Keratinocyte (primary cell): ENCODE data around the gene TEKTIP1. TPM values are rescaled to one million over a fixed set of nuclear protein-coding genes. Genes with fewer than 3 reads are reported as not detected.
A peak's percentile ranks its signal among the peaks of the same experiment; 100 is the strongest.
"Not testable (repeated sequence)": the region's sequence is repeated elsewhere in the genome, so short reads cannot be mapped to it uniquely, and the experiment has no call there.

Experiments used
- DNase-seq: peaks from one replicate; pipeline ENCODE4 v3.0.0-alpha.2; 2011; ENCODE audit warnings: low read depth, missing footprints, low spot score
- FAIRE-seq: peaks from 2 replicates; lab custom pipeline; 2011; peaks lifted over from hg19 to GRCh38; lab: Jason Lieb, UNC
- H2AFZ ChIP-seq: 2 replicates; pipeline ENCODE4 v1.6.0; 2012; ENCODE audit warnings: low read length, control low read depth, inconsistent platforms; ENCODE audit not compliant: control insufficient read depth
- H3K27ac ChIP-seq: 2 replicates; pipeline ENCODE4 v1.5.1; 2011; ENCODE audit warnings: low read length; ENCODE audit not compliant: control insufficient read depth, insufficient read depth
- H3K27me3 ChIP-seq: 3 replicates; pipeline ENCODE4 v1.6.0; 2011; ENCODE audit warnings: low read length; ENCODE audit not compliant: control insufficient read depth, insufficient read depth; ENCODE audit errors: extremely low read depth
- H3K36me3 ChIP-seq, 2 experiments: 2 replicates in 1 of 2; 3 replicates in 1 of 2; pipeline ENCODE4 v1.5.1; 2011; ENCODE audit warnings: low read length in 2 of 2, mild to moderate bottlenecking in 1 of 2; ENCODE audit not compliant: control insufficient read depth in 2 of 2, insufficient read depth in 2 of 2; ENCODE audit errors: extremely low read depth in 1 of 2
- H3K4me1 ChIP-seq: 3 replicates; pipeline ENCODE4 v1.5.1; 2011; ENCODE audit warnings: low read length; ENCODE audit not compliant: control insufficient read depth, insufficient read depth; ENCODE audit errors: extremely low read depth
- H3K4me2 ChIP-seq: 3 replicates; pipeline ENCODE4 v1.6.0; 2011; ENCODE audit warnings: low read depth, low read length; ENCODE audit not compliant: control insufficient read depth, insufficient read depth; ENCODE audit errors: extremely low read depth
- H3K4me3 ChIP-seq, 3 experiments: fragments of 200-600 bp in 1 of 3; sonication (generic) in 1 of 3; 2 replicates in 2 of 3; 3 replicates in 1 of 3; pipeline ENCODE4 v1.5.1; 2011 to 2016; ENCODE audit warnings: low read length in 3 of 3, mild to moderate bottlenecking in 3 of 3, control low read depth in 2 of 3, inconsistent platforms in 1 of 3, low read depth in 1 of 3, mixed read lengths in 1 of 3, mixed run types in 1 of 3, moderate library complexity in 1 of 3; ENCODE audit not compliant: control insufficient read depth in 2 of 3, insufficient read depth in 2 of 3; ENCODE audit errors: extremely low read depth in 1 of 3
- H3K79me2 ChIP-seq: 2 replicates; pipeline ENCODE4 v1.6.0; 2012; ENCODE audit warnings: low read length; ENCODE audit not compliant: control insufficient read depth, insufficient read depth
- H3K9ac ChIP-seq: 3 replicates; pipeline ENCODE4 v1.6.0; 2011; ENCODE audit warnings: low read length; ENCODE audit not compliant: control insufficient read depth, insufficient read depth; ENCODE audit errors: extremely low read depth
- H3K9me1 ChIP-seq: 3 replicates; pipeline ENCODE4 v1.6.0; 2011; ENCODE audit warnings: low read length; ENCODE audit not compliant: control insufficient read depth, insufficient read depth; ENCODE audit errors: extremely low read depth
- H3K9me3 ChIP-seq: 2 replicates; pipeline ENCODE4 v1.5.1; 2012; ENCODE audit warnings: low read depth, low read length; ENCODE audit not compliant: control insufficient read depth
- H4K20me1 ChIP-seq: 3 replicates; pipeline ENCODE4 v1.6.0; 2011; ENCODE audit warnings: low read length; ENCODE audit not compliant: control insufficient read depth, insufficient read depth; ENCODE audit errors: extremely low read depth
- CTCF ChIP-seq, 3 experiments: IDR thresholded peaks in 1 of 3; conservative IDR thresholded peaks in 1 of 3; optimal IDR thresholded peaks in 1 of 3; 2 replicates in 2 of 3; 3 replicates in 1 of 3; pipeline versions ENCODE3 to v1.5.1; 2011; ENCODE audit warnings: low read length in 3 of 3, mild to moderate bottlenecking in 3 of 3, moderate library complexity in 2 of 3, control low read depth in 1 of 3, inconsistent platforms in 1 of 3; ENCODE audit not compliant: insufficient read depth in 2 of 3; ENCODE audit errors: extremely low read depth in 1 of 3
- EZH2 ChIP-seq: IDR thresholded peaks from one replicate; pipeline ENCODE4 v1.6.1; 2012; ENCODE audit warnings: inconsistent platforms, mild to moderate bottlenecking, low read length, moderate library complexity
- dilution Hi-C: fragments of 300-500 bp; cut with MboI; formaldehyde crosslinking; loops from one replicate; pipeline ENCODE4 v1.7.0; 2020; ENCODE audit warnings: low sequenced_read_pairs; ENCODE audit not compliant: extremely low pct_ligation_motif_present
- polyA plus RNA-seq, 5 experiments: library from polyadenylated mRNA; depleted of rRNA in 3 of 5; stranded (reverse) in 3 of 5; stranded (forward) in 1 of 5; unstranded in 1 of 5; fragments of >200 nt; gene quantifications; 1 replicate in 1 of 5; 2 replicates in 3 of 5; 3 replicates in 1 of 5; pipeline versions ENCODE4 v1.2.1 to v1.2.3, GENCODE V29; 2011 to 2012; ENCODE audit warnings: missing spikeins in 2 of 5, low read depth in 1 of 5, low replicate concordance in 1 of 5

The TEKTIP1 gene
- polyA plus RNA-seq, 1 donor (not counting 4 experiments of a cell fraction or from before 2014, with no cell fraction given), result not detected

- Histone ChIP-seq H3K79me2 (peaks cover 60% of the 10 kb centered on the region), H3K9me1 (peaks cover 8% of the 10 kb centered on the region), H4K20me1 (peaks cover 18% of the 10 kb centered on the region), H3K36me3 (peaks cover 16 to 21% of the 10 kb centered on the region in 2 experiments), H3K4me3 (peak overlapping the region; percentile 80 to 87 (median 82)), H3K9ac (peak overlapping the region; percentile 91), H3K9me3 (no peaks in the 10 kb centered on the region), H2AFZ (peak overlapping the region; percentile 4), H3K4me2 (peak overlapping the region; percentile 94), H3K27me3 (no peaks in the 10 kb centered on the region), H3K27ac (peak overlapping the region; percentile 97), H3K4me1 (peaks cover 25% of the 10 kb centered on the region)
- DNase-seq, result no peak
- dilution Hi-C loops, result no loop called here
- FAIRE-seq, result no peak
- TF ChIP-seq EZH2 (no peak), CTCF (optimal IDR thresholded peaks at IDR 0.05 in 1 of 3, IDR thresholded peaks at IDR 0.05 in 1 of 3, conservative IDR thresholded peaks at IDR 0.05 in 1 of 3; ENCODE audit: extremely low read depth in 1 of 3, insufficient read depth in 2 of 3, low read length in 3 of 3) (no peak)
These were observed 31.4 kb upstream of the TEKTIP1 start for GRCh38 chr19:3507371-3508120.

- H3K9ac ChIP-seq, dilution Hi-C loops, H3K9me1 ChIP-seq, H3K4me3 ChIP-seq, H3K9me3 ChIP-seq, H3K27me3 ChIP-seq, H2AFZ ChIP-seq, DNase-seq, FAIRE-seq: not testable (repeated sequence)
- Histone ChIP-seq H4K20me1 (peaks cover 18% of the 10 kb centered on the region), H3K4me1 (peaks cover 25% of the 10 kb centered on the region), H3K36me3 (peaks cover 16 to 22% of the 10 kb centered on the region in 2 experiments), H3K27ac (peak overlapping the region; percentile 73), H3K4me2 (peak overlapping the region; percentile 94), H3K79me2 (peaks cover 66% of the 10 kb centered on the region)
These were observed 30.8 kb upstream of the TEKTIP1 start for GRCh38 chr19:3508121-3508661.
